GM12878 (cell line): ENCODE measurements around the gene BZW2. TPM values are rescaled to one million over a fixed set of nuclear protein-coding genes. Genes with fewer than 3 reads are reported as not detected.

Source experiments
- ATAC-seq: fragments of 200-7000 bp; cut with Tn5 transposase; 3 replicates; pipeline ENCODE4 v1.9.1; 2020; ENCODE audit warnings: mild to moderate bottlenecking, moderate library complexity
- BruUV-seq: library from RNA; stranded (reverse); fragments of 400-500 nt; replicated peaks from 2 replicates; lab custom pipeline; 2021; lab: Mats Ljungman, UMichigan
- CTCF ChIA-PET: fragments of 300-600 bp; sonication (Branson Sonifier 250); formaldehyde crosslinking; extraction: SDS; loops from one replicate; lab custom pipeline; 2021; ENCODE audit warnings: inconsistent platforms; lab: Yijun Ruan, JAX
- POLR2A ChIA-PET: fragments of 350-600 bp; formaldehyde crosslinking; extraction: SDS; loops from one replicate; lab custom pipeline; 2021; ENCODE audit warnings: inconsistent platforms; lab: Charles Lee
- RAD21 ChIA-PET: fragments of 300-600 bp; sonication (Branson Sonifier 250); formaldehyde crosslinking; loops from one replicate; lab custom pipeline; 2023; ENCODE audit warnings: antibody characterized with exemption; ENCODE audit not compliant: unreplicated experiment; lab: Charles Lee
- SMC1A ChIA-PET: fragments of 300-600 bp; sonication (Branson Sonifier 250); formaldehyde crosslinking; loops from one replicate; lab custom pipeline; 2023; ENCODE audit not compliant: unreplicated experiment, uncharacterized antibody; lab: Charles Lee
- DNase-seq: peaks from one replicate; pipeline ENCODE4 v3.0.0-alpha.2; 2011; ENCODE audit warnings: low read depth, low spot score
- FAIRE-seq: peaks from 3 replicates; lab custom pipeline; 2011; peaks lifted over from hg19 to GRCh38; lab: Jason Lieb, UNC
- H2AFZ ChIP-seq: 2 replicates; pipeline ENCODE4 v1.6.0; 2011; ENCODE audit warnings: low read depth, low read length, control low read depth; ENCODE audit not compliant: control insufficient read depth
- H3K27ac ChIP-seq: 2 replicates; pipeline ENCODE4 v1.5.1; 2011; ENCODE audit warnings: control low read depth; ENCODE audit not compliant: control insufficient read depth, insufficient read depth
- H3K27me3 ChIP-seq, 2 experiments: replicated peaks in 1 of 2; 2 replicates each; pipeline versions ENCODE4 v1.6.0 to v1.6.1; 2011; ENCODE audit warnings: low read length in 1 of 2; ENCODE audit not compliant: control insufficient read depth in 2 of 2, insufficient read depth in 2 of 2
- H3K36me3 ChIP-seq, 2 experiments: 2 replicates each; pipeline ENCODE4 v1.5.1; 2011; ENCODE audit warnings: low read length in 1 of 2; ENCODE audit not compliant: control insufficient read depth in 2 of 2, insufficient read depth in 2 of 2
- H3K4me1 ChIP-seq: 2 replicates; pipeline ENCODE4 v1.6.1; 2011; ENCODE audit warnings: mild to moderate bottlenecking, low read length, moderate library complexity, mixed read lengths; ENCODE audit not compliant: control insufficient read depth, insufficient read depth
- H3K4me2 ChIP-seq: 2 replicates; pipeline ENCODE4 v1.6.0; 2011; ENCODE audit warnings: control low read depth; ENCODE audit not compliant: control insufficient read depth, insufficient read depth
- H3K4me3 ChIP-seq: fragments of 200-600 bp; sonication (generic); 2 replicates; pipeline ENCODE4 v1.5.1; 2016
- H3K79me2 ChIP-seq: 2 replicates; pipeline ENCODE4 v1.6.0; 2011; ENCODE audit warnings: low read length; ENCODE audit not compliant: control insufficient read depth, insufficient read depth
- H3K9ac ChIP-seq: 2 replicates; pipeline ENCODE4 v1.8.0; 2011; ENCODE audit warnings: low read length, control low read depth, mixed read lengths; ENCODE audit not compliant: control insufficient read depth, insufficient read depth
- H3K9me3 ChIP-seq: replicated peaks from 3 replicates; pipeline ENCODE4 v1.5.1; 2011; ENCODE audit warnings: mild to moderate bottlenecking, low read length; ENCODE audit not compliant: control insufficient read depth, insufficient read depth
- H4K20me1 ChIP-seq: 2 replicates; pipeline ENCODE4 v1.6.0; 2011; ENCODE audit not compliant: control insufficient read depth, insufficient read depth
- MTA2 ChIP-seq: fragments of 450-650 bp; IDR thresholded peaks from 2 replicates; pipeline ENCODE4 v1.6.1; 2016; ENCODE audit warnings: low read depth, mild to moderate bottlenecking, moderate library complexity
- NR2C2 ChIP-seq: IDR thresholded peaks from 2 replicates; pipeline ENCODE4 v1.6.1; 2011; ENCODE audit warnings: borderline replicate concordance, low read depth; ENCODE audit not compliant: control insufficient read depth, insufficient read length
- WGBS: methylation state at CpG from one replicate; pipeline ENCODE4 v1.1.6; 2016; ENCODE audit warnings: low lambda C conversion rate; ENCODE audit not compliant: insufficient replicate concordance, insufficient coverage; ENCODE audit errors: missing lambda C conversion rate; 5-methylcytosine and 5-hydroxymethylcytosine counted together
- in situ Hi-C: fragments of 300-500 bp; cut with MboI; formaldehyde crosslinking; loops from 9 replicates; pipeline ENCODE4 v1.14.3; 2018; ENCODE audit warnings: mixed read lengths
- intact Hi-C: fragments of 100-400 bp; cut with micrococcal nuclease; formaldehyde crosslinking; loops from one replicate; pipeline ENCODE4 v1.14.2; 2022; ENCODE audit not compliant: unreplicated experiment
- polyA plus RNA-seq, 11 experiments: library from polyadenylated mRNA; depleted of rRNA in 4 of 11; unstranded in 6 of 11; stranded (reverse) in 5 of 11; fragments of >200 nt; fragmentation: Nextera tagmentation in 4 of 11; fragmentation: Illumina TruSeq in 1 of 11; extraction: Ambion mirVana in 4 of 11; extraction: Trizol in 1 of 11; gene quantifications; 1 replicate in 1 of 11; 2 replicates in 10 of 11; pipeline versions ENCODE4 v1.2.1 to v1.2.3, GENCODE V29; 2011 to 2016; ENCODE audit warnings: inconsistent platforms in 2 of 11, missing spikeins in 2 of 11, low read depth in 1 of 11
- total RNA-seq, 4 experiments: library from RNA; depleted of rRNA in 3 of 4; stranded (reverse); fragments of >200 nt in 3 of 4; fragmentation: Illumina TruSeq in 1 of 4; extraction: Trizol in 1 of 4; gene quantifications; 2 replicates each; pipeline versions ENCODE4 v1.2.1 to v1.2.3, GENCODE V29; 2013 to 2021
- TF ChIP-seq, protein P1 (sequence below): IDR thresholded peaks from 2 replicates; pipeline ENCODE4 v1.6.1; 2012; ENCODE audit warnings: improper control_type of control experiment, low read depth, low read length; ENCODE audit not compliant: insufficient replicate concordance

BZW2 gene
- total and polyA plus RNA-seq, 10 of the 15 experiments (the other 5 are each of a cell fraction or from before 2014, with no cell fraction given): 1.3 to 6.8 (median 3.1) TPM

DNA sequence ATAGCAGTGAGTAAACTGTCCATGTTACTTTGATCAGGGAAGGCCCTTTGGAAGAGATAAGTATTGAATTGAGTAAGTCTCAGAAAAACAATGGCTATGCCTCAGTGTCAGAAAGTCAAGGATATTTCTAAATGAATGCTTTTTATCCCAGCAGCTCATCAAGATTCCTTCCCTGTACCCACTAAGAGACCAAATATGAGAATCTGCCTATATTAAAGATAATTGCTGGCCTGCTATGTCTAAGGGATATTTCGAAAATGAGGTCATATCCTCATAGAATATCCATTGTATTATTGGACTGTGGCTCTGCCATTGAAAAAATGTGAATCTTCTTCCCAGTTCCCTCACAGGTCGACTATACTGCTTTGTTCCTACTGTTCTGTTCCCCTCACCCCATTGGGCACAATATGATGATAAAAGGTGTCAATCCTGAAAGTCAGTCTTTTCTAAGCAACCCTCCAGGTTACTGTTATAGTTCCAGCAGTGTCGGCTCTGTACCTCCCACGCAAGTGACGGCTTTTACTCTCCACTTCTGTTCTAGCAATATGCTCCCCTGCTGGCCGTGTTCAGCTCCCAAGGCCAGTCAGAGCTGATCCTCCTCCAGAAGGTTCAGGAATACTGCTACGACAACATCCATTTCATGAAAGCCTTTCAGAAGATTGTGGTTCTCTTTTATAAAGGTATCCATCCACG lies 51.7 kb downstream of the BZW2 start:
- TF ChIP-seq MTA2 (no peak), NR2C2 (no peak)
- TF ChIP-seq, protein P1, sequence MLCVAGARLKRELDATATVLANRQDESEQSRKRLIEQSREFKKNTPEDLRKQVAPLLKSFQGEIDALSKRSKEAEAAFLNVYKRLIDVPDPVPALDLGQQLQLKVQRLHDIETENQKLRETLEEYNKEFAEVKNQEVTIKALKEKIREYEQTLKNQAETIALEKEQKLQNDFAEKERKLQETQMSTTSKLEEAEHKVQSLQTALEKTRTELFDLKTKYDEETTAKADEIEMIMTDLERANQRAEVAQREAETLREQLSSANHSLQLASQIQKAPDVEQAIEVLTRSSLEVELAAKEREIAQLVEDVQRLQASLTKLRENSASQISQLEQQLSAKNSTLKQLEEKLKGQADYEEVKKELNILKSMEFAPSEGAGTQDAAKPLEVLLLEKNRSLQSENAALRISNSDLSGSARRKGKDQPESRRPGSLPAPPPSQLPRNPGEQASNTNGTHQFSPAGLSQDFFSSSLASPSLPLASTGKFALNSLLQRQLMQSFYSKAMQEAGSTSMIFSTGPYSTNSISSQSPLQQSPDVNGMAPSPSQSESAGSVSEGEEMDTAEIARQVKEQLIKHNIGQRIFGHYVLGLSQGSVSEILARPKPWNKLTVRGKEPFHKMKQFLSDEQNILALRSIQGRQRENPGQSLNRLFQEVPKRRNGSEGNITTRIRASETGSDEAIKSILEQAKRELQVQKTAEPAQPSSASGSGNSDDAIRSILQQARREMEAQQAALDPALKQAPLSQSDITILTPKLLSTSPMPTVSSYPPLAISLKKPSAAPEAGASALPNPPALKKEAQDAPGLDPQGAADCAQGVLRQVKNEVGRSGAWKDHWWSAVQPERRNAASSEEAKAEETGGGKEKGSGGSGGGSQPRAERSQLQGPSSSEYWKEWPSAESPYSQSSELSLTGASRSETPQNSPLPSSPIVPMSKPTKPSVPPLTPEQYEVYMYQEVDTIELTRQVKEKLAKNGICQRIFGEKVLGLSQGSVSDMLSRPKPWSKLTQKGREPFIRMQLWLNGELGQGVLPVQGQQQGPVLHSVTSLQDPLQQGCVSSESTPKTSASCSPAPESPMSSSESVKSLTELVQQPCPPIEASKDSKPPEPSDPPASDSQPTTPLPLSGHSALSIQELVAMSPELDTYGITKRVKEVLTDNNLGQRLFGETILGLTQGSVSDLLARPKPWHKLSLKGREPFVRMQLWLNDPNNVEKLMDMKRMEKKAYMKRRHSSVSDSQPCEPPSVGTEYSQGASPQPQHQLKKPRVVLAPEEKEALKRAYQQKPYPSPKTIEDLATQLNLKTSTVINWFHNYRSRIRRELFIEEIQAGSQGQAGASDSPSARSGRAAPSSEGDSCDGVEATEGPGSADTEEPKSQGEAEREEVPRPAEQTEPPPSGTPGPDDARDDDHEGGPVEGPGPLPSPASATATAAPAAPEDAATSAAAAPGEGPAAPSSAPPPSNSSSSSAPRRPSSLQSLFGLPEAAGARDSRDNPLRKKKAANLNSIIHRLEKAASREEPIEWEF: no peak
- intact Hi-C loops (loop anchor here (5.0 kb wide), 1 partner anchor 220 kb away; no protein-coding TSS in a partner anchor), in situ Hi-C loops (no loop called here)
- Histone ChIP-seq H3K9me3 (no peaks in the 10 kb centered on the region), H3K4me3 (no peak overlapping the region), H2AFZ (no peak overlapping the region), H3K27me3 (no peaks in the 10 kb centered on the region), H3K36me3 (no peaks in the 10 kb centered on the region; a peak in 1 of 4 replicates), H3K27ac (no peak overlapping the region), H3K9ac (no peak overlapping the region), H3K4me2 (no peak overlapping the region), H4K20me1 (no peaks in the 10 kb centered on the region), H3K4me1 (no peaks in the 10 kb centered on the region), H3K79me2 (no peaks in the 10 kb centered on the region)
- ChIA-PET RAD21 (no interaction called here), POLR2A (no interaction called here), SMC1A (no interaction called here), CTCF (interaction anchor here (0.7 to 1.1 kb wide), 3 partner anchors 8 to 221 kb away, joined by 3 read pairs; no protein-coding TSS in a partner anchor)
- ATAC-seq (no peak), DNase-seq (no peak), FAIRE-seq (no peak)
- no TSS peak for BruUV-seq
- WGBS: 54% methylated on average over 8 of the region's 8 CpGs
